ENCODE measurements around the gene SH3BP5. TPM values are rescaled to one million over a fixed set of nuclear protein-coding genes. Genes with fewer than 3 reads are reported as not detected.

SH3BP5 gene
- total RNA-seq, 6 experiments from 2014 or later = 8.9 to 19.2 (median 13.8) TPM

- H3K27ac ChIP-seq = peak overlapping the region in 1 of 3 donors; percentile 1
- intact Hi-C loops (cut with DNase I) = no loop called here
- no peaks in the 10 kb centered on the region for H3K36me3 ChIP-seq
- no peak for TF ChIP-seq POLR2A (IDR thresholded peaks at IDR 0.05)
- TF ChIP-seq CTCF (IDR thresholded peaks at IDR 0.05) = no peak
- DNase-seq (no peak), ATAC-seq (no peak)
- H3K27me3 ChIP-seq = no peaks in the 10 kb centered on the region
- peaks cover 0 to 2% (median 0%) of the 10 kb centered on the region in 4 donors for H3K9me3 ChIP-seq
- no peak overlapping the region for H3K4me3 ChIP-seq
- H3K4me1 ChIP-seq = peaks cover 0 to 34% (median 2%) of the 10 kb centered on the region in 4 donors
- WGBS (ENCODE audit: insufficient coverage, low coverage, low lambda C conversion rate, missing lambda C conversion rate) = 36% methylated on average over 1 of the region's 3 CpGs
Observed at GRCh38 chr3:15290736-15291135, 41.6 kb downstream of the SH3BP5 start.

- intact Hi-C loops (cut with DNase I) = no loop called here
- H3K27ac ChIP-seq = no peak overlapping the region
- H3K9me3 ChIP-seq = peaks cover 0 to 2% (median 0%) of the 10 kb centered on the region in 4 donors
- 75% methylated on average over 1 of the region's 1 CpG for WGBS (ENCODE audit: insufficient coverage, low coverage, low lambda C conversion rate, missing lambda C conversion rate)
- DNase-seq (no peak), ATAC-seq (no peak)
- TF ChIP-seq CTCF (IDR thresholded peaks at IDR 0.05) (no peak), POLR2A (IDR thresholded peaks at IDR 0.05) (no peak)
- no peaks in the 10 kb centered on the region for H3K36me3 ChIP-seq
- H3K4me1 ChIP-seq = peaks cover 0 to 27% (median 2%) of the 10 kb centered on the region in 4 donors
- no peaks in the 10 kb centered on the region for H3K27me3 ChIP-seq
- no peak overlapping the region for H3K4me3 ChIP-seq
Observed at GRCh38 chr3:15289661-15290060, 42.7 kb downstream of the SH3BP5 start.

GRCh38 chr3:15288331-15289035 lies 43.9 kb downstream of the SH3BP5 start:
- Histone ChIP-seq H3K36me3 (no peaks in the 10 kb centered on the region), H3K27me3 (no peaks in the 10 kb centered on the region), H3K4me1 (peaks cover 0 to 26% (median 2%) of the 10 kb centered on the region in 4 donors), H3K9me3 (peaks cover 0 to 2% (median 0%) of the 10 kb centered on the region in 4 donors), H3K27ac (peak overlapping the region in 2 of 3 donors; percentile 10 to 54), H3K4me3 (no peak overlapping the region)
- TF ChIP-seq POLR2A (IDR thresholded peaks at IDR 0.05) = no peak
- no peak for TF ChIP-seq CTCF (IDR thresholded peaks at IDR 0.05)
- intact Hi-C loops (cut with DNase I) = no loop called here
- DNase-seq (no peak), ATAC-seq (no peak)
- WGBS (ENCODE audit: insufficient coverage, low coverage, low lambda C conversion rate, missing lambda C conversion rate) = 88% methylated on average over 8 of the region's 10 CpGs

- no peaks in the 10 kb centered on the region for H3K27me3 ChIP-seq
Observed at GRCh38 chr3:15287565-15288330, 44.6 kb downstream of the SH3BP5 start.

More at GRCh38 chr3:15287565-15288330, 44.6 kb downstream of the SH3BP5 start:
- intact Hi-C loops (cut with DNase I) = no loop called here
- Histone ChIP-seq H3K9me3 (peaks cover 0 to 2% (median 0%) of the 10 kb centered on the region in 4 donors), H3K4me1 (peaks cover 0 to 18% (median 2%) of the 10 kb centered on the region in 4 donors), H3K27ac (peak overlapping the region; percentile 14 to 54 (median 50)), H3K4me3 (no peak overlapping the region), H3K36me3 (no peaks in the 10 kb centered on the region)
- DNase-seq = peak in 2 of 3 donors; percentile 43 to 67
- no peak for TF ChIP-seq CTCF (IDR thresholded peaks at IDR 0.05)
- TF ChIP-seq POLR2A (IDR thresholded peaks at IDR 0.05) = peak; percentile 19
- 26% methylated on average over 13 of the region's 13 CpGs for WGBS (ENCODE audit: insufficient coverage, low coverage, low lambda C conversion rate, missing lambda C conversion rate)
- peak; percentile 76 to 87 (median 81) for ATAC-seq
